Ovary (tissue), 3 donors: ENCODE data around the gene TMEM269.

Source experiments
- CTCF ChIP-seq, 3 donors: fragments of 450-650 bp in 2 of 3; fragments of 200-600 bp in 1 of 3; IDR thresholded peaks; one replicate each; pipeline versions ENCODE4 v1.5.1 to v1.8.0; 2016 to 2022; ENCODE audit warnings: antibody characterized with exemption in 3 of 3, mild to moderate bottlenecking in 1 of 3
- POLR2A ChIP-seq: fragments of 450-650 bp; IDR thresholded peaks from one replicate; pipeline ENCODE4 v1.6.1; 2017; ENCODE audit warnings: antibody characterized with exemption, mild to moderate bottlenecking, moderate library complexity
- donor health status: DM: no; HTN: no; CAD: no.

GRCh38 chr1:42762269-42762668 lies 22.5 kb upstream of the TMEM269 start:
- TF ChIP-seq POLR2A (no peak), CTCF (IDR thresholded peaks at IDR 0.05) (no peak)
